IMR-90 (cell line): ENCODE measurements around the gene DNAH8. TPM values are rescaled to one million over a fixed set of nuclear protein-coding genes. Genes with fewer than 3 reads are reported as not detected.

Source experiments
- ATAC-seq: fragments of 200-7000 bp; cut with Tn5 transposase; 2 replicates; pipeline ENCODE4 v1.9.1; 2020; ENCODE audit warnings: low read depth, mild to moderate bottlenecking, moderate library complexity
- BruUV-seq: library from RNA; stranded (reverse); fragments of 400-500 nt; replicated peaks from 2 replicates; lab custom pipeline; 2021; lab: Mats Ljungman, UMichigan
- CTCF ChIA-PET: fragments of 300-600 bp; formaldehyde crosslinking; extraction: SDS; loops from one replicate; lab custom pipeline; 2021; ENCODE audit warnings: antibody characterized with exemption; lab: Yijun Ruan, JAX
- POLR2A ChIA-PET: fragments of 300-600 bp; sonication (Branson Sonifier 250); formaldehyde crosslinking; loops from one replicate; lab custom pipeline; 2022; ENCODE audit warnings: antibody characterized with exemption; ENCODE audit not compliant: unreplicated experiment; lab: Charles Lee
- DNase-seq: peaks from one replicate; pipeline ENCODE4 v3.0.0; 2013
- H2AFZ ChIP-seq: replicated peaks from 2 replicates; pipeline ENCODE3; 2013; ENCODE audit warnings: low read length, mild to moderate bottlenecking; ENCODE audit not compliant: poor library complexity
- H2AK5ac ChIP-seq: 2 replicates; pipeline ENCODE4 v1.6.1; 2013; ENCODE audit warnings: low read depth, low read length, inconsistent platforms
- H2AK9ac ChIP-seq: replicated peaks from 2 replicates; pipeline ENCODE3; 2013; ENCODE audit warnings: mild to moderate bottlenecking, low read depth, low read length, moderate library complexity; ENCODE audit not compliant: poor library complexity
- H2BK120ac ChIP-seq: 2 replicates; pipeline ENCODE4 v1.6.1; 2013; ENCODE audit warnings: low read depth, low read length, inconsistent platforms
- H2BK15ac ChIP-seq: 3 replicates; pipeline ENCODE4 v1.6.1; 2013; ENCODE audit warnings: low read depth, low read length, inconsistent platforms
- H2BK20ac ChIP-seq: 2 replicates; pipeline ENCODE4 v1.6.1; 2013; ENCODE audit warnings: low read depth, mild to moderate bottlenecking, inconsistent platforms, low read length, moderate library complexity
- H2BK5ac ChIP-seq: 2 replicates; pipeline ENCODE4 v1.6.1; 2013; ENCODE audit warnings: mild to moderate bottlenecking, low read depth, low read length, inconsistent platforms; ENCODE audit not compliant: poor library complexity, severe bottlenecking
- H3K14ac ChIP-seq: replicated peaks from 2 replicates; pipeline ENCODE4 v1.6.1; 2013; ENCODE audit warnings: low read depth, low read length, inconsistent platforms
- H3K18ac ChIP-seq: 2 replicates; pipeline ENCODE4 v1.6.1; 2013; ENCODE audit warnings: low read depth, low read length, control low read depth
- H3K23ac ChIP-seq: 2 replicates; pipeline ENCODE4 v1.6.1; 2013; ENCODE audit warnings: low read depth, low read length, inconsistent platforms
- H3K27ac ChIP-seq: 2 replicates; pipeline ENCODE4 v1.5.1; 2013; ENCODE audit warnings: mild to moderate bottlenecking, control low read depth, low read length; ENCODE audit not compliant: insufficient read depth
- H3K27me3 ChIP-seq: 2 replicates; pipeline ENCODE4 v1.6.1; 2013; ENCODE audit warnings: low read length; ENCODE audit not compliant: control insufficient read depth, insufficient read depth
- H3K36me3 ChIP-seq: 2 replicates; pipeline ENCODE4 v1.6.1; 2013; ENCODE audit warnings: low read length, mixed read lengths; ENCODE audit not compliant: control insufficient read depth, insufficient read depth
- H3K4ac ChIP-seq: 2 replicates; pipeline ENCODE4 v1.6.1; 2013; ENCODE audit warnings: low read depth, low read length, inconsistent platforms
- H3K4me1 ChIP-seq: 2 replicates; pipeline ENCODE4 v1.6.1; 2013; ENCODE audit warnings: low read length, mixed read lengths; ENCODE audit not compliant: control insufficient read depth, insufficient read depth
- H3K4me2 ChIP-seq: 2 replicates; pipeline ENCODE4 v1.6.1; 2013; ENCODE audit warnings: low read depth, mild to moderate bottlenecking, control low read depth, low read length, moderate library complexity
- H3K4me3 ChIP-seq: 2 replicates; pipeline ENCODE4 v1.5.1; 2013; ENCODE audit warnings: low read depth, mild to moderate bottlenecking, control low read depth, low read length, moderate library complexity; ENCODE audit not compliant: insufficient read depth
- H3K56ac ChIP-seq: 2 replicates; pipeline ENCODE4 v1.6.1; 2013; ENCODE audit warnings: low read length, inconsistent platforms; ENCODE audit not compliant: insufficient read depth; ENCODE audit errors: extremely low read depth
- H3K79me1 ChIP-seq, 2 experiments: 2 replicates each; pipeline ENCODE4 v1.6.1; 2013; ENCODE audit warnings: low read length in 2 of 2, inconsistent platforms in 1 of 2, low read depth in 1 of 2
- H3K9ac ChIP-seq: 2 replicates; pipeline ENCODE4 v1.6.1; 2013; ENCODE audit warnings: low read depth, low read length, control low read depth
- H3K9me1 ChIP-seq: 2 replicates; pipeline ENCODE4 v1.6.1; 2013; ENCODE audit warnings: low read length, inconsistent platforms; ENCODE audit not compliant: insufficient read depth
- H3K9me3 ChIP-seq: 2 replicates; pipeline ENCODE4 v1.6.1; 2013; ENCODE audit warnings: low read length; ENCODE audit not compliant: control insufficient read depth, insufficient read depth
- H4K20me1 ChIP-seq: 2 replicates; pipeline ENCODE4 v1.6.1; 2013; ENCODE audit warnings: low read length, inconsistent platforms; ENCODE audit not compliant: insufficient read depth
- H4K5ac ChIP-seq: 2 replicates; pipeline ENCODE4 v1.6.1; 2013; ENCODE audit warnings: mild to moderate bottlenecking, low read depth, low read length, control low read depth
- H4K8ac ChIP-seq, 2 experiments: 2 replicates each; pipeline ENCODE4 v1.6.1; 2013; ENCODE audit warnings: low read depth in 2 of 2, low read length in 2 of 2, control low read depth in 1 of 2, inconsistent platforms in 1 of 2
- H4K91ac ChIP-seq: 2 replicates; pipeline ENCODE4 v1.6.1; 2013; ENCODE audit warnings: low read depth, low read length, inconsistent platforms; ENCODE audit not compliant: insufficient read depth
- BHLHE40 ChIP-seq: fragments of 150-350 bp; IDR thresholded peaks from 2 replicates; pipeline ENCODE4 v1.6.1; 2016; ENCODE audit warnings: mild to moderate bottlenecking, low read depth, low read length
- CEBPB ChIP-seq: IDR thresholded peaks from 2 replicates; pipeline ENCODE4 v1.6.1; 2012; ENCODE audit warnings: low read depth, low read length, improper control_type of control experiment
- CHD1 ChIP-seq: IDR thresholded peaks from 2 replicates; pipeline ENCODE4 v1.6.1; 2012; ENCODE audit warnings: low read depth, low read length, improper control_type of control experiment
- ELK1 ChIP-seq: fragments of 150-350 bp; IDR thresholded peaks from 2 replicates; pipeline ENCODE4 v1.6.1; 2016; ENCODE audit warnings: low read depth, mild to moderate bottlenecking, low read length, moderate library complexity, borderline replicate concordance
- FOS ChIP-seq: fragments of 150-350 bp; IDR thresholded peaks from 2 replicates; pipeline ENCODE4 v1.6.1; 2016; ENCODE audit warnings: low read depth, low read length
- MAFK ChIP-seq: IDR thresholded peaks from 2 replicates; pipeline ENCODE4 v1.6.1; 2012; ENCODE audit warnings: low read depth, low read length, improper control_type of control experiment
- MXI1 ChIP-seq: IDR thresholded peaks from 2 replicates; pipeline ENCODE4 v1.6.1; 2012; ENCODE audit warnings: low read depth, mild to moderate bottlenecking, low read length, moderate library complexity, borderline replicate concordance
- POLR2A ChIP-seq: IDR thresholded peaks from 2 replicates; pipeline ENCODE4 v1.6.1; 2012; ENCODE audit warnings: mild to moderate bottlenecking, low read depth, low read length
- RAD21 ChIP-seq: IDR thresholded peaks from 2 replicates; pipeline ENCODE4 v1.6.1; 2012; ENCODE audit warnings: low read length, improper control_type of control experiment
- RFX5 ChIP-seq: IDR thresholded peaks from 2 replicates; pipeline ENCODE4 v1.8.0; 2012; ENCODE audit warnings: low read depth, mild to moderate bottlenecking, low read length, moderate library complexity
- SMC3 ChIP-seq: fragments of 150-350 bp; IDR thresholded peaks from 2 replicates; pipeline ENCODE4 v1.6.1; 2016; ENCODE audit warnings: low read depth, mild to moderate bottlenecking, antibody characterized with exemption, low read length, moderate library complexity
- USF2 ChIP-seq: fragments of 150-350 bp; IDR thresholded peaks from 2 replicates; pipeline ENCODE4 v1.6.1; 2017; ENCODE audit warnings: mild to moderate bottlenecking, antibody characterized with exemption, low read length, low read depth
- WGBS, 2 experiments: methylation state at CpG; one replicate each; pipeline versions ENCODE4 v1.1.5 to v1.1.7; 2013; ENCODE audit warnings: missing lambda C conversion rate in 2 of 2; ENCODE audit not compliant: insufficient read length in 1 of 2; ENCODE audit errors: extremely low coverage in 2 of 2; 5-methylcytosine and 5-hydroxymethylcytosine counted together
- dilution Hi-C: fragments of 300-500 bp; cut with HindIII; formaldehyde crosslinking; loops from one replicate; pipeline ENCODE4 v1.14.3; 2018; ENCODE audit warnings: low sequenced_read_pairs; ENCODE audit not compliant: unreplicated experiment
- in situ Hi-C: fragments of 300-500 bp; cut with MboI; formaldehyde crosslinking; loops from 3 replicates; pipeline ENCODE4 v1.14.3; 2019; ENCODE audit warnings: low sequenced_read_pairs, inconsistent platforms, mixed read lengths
- intact Hi-C: fragments of 100-400 bp; cut with micrococcal nuclease; formaldehyde crosslinking; loops from 2 replicates; pipeline ENCODE4 v1.10.0; 2022
- polyA plus RNA-seq, 3 experiments: library from polyadenylated mRNA; depleted of rRNA; stranded (reverse); fragments of >200 nt; gene quantifications; 2 replicates each; pipeline ENCODE4 v1.2.3, GENCODE V29; 2012; ENCODE audit warnings: low replicate concordance in 1 of 3
- total RNA-seq: library from RNA; depleted of rRNA; stranded (reverse); fragments of >200 nt; gene quantifications from 2 replicates; pipeline ENCODE4 v1.2.3, GENCODE V29; 2012

The DNAH8 gene
- total and polyA plus RNA-seq, 2 of the 4 experiments (the other 2 are of a cell fraction), result not detected

- Histone ChIP-seq H3K9ac (no peak overlapping the region), H4K20me1 (no peaks in the 10 kb centered on the region), H2AK9ac (no peak overlapping the region), H3K9me1 (no peaks in the 10 kb centered on the region), H4K8ac (no peak overlapping the region), H3K79me1 (no peaks in the 10 kb centered on the region), H4K91ac (no peak overlapping the region), H2BK20ac (no peak overlapping the region), H3K4me1 (no peaks in the 10 kb centered on the region), H3K4ac (no peak overlapping the region), H2AK5ac (no peak overlapping the region), H3K27me3 (no peaks in the 10 kb centered on the region), H2BK5ac (no peak overlapping the region), H3K4me3 (no peak overlapping the region), H2AFZ (no peak overlapping the region), H3K9me3 (no peaks in the 10 kb centered on the region), H2BK15ac (no peak overlapping the region), H3K4me2 (no peak overlapping the region), H3K36me3 (no peaks in the 10 kb centered on the region), H3K23ac (no peak overlapping the region), H3K18ac (no peak overlapping the region), H2BK120ac (no peak overlapping the region), H3K56ac (no peak overlapping the region), H4K5ac (no peak overlapping the region), H3K14ac (no peak overlapping the region), H3K27ac (no peak overlapping the region)
- ChIA-PET CTCF (no interaction called here), POLR2A (no interaction called here)
- intact Hi-C loops (no loop called here), in situ Hi-C loops (loop anchor here (10.0 kb wide), 1 partner anchor 329 kb away; no protein-coding TSS in a partner anchor), dilution Hi-C loops (no loop called here)
- DNase-seq, result no peak
- no CpG with 5 or more reads among the region's 2 CpGs for WGBS, 2 experiments
- BruUV-seq, result no TSS peak
- no peak for TF ChIP-seq CEBPB
- TF ChIP-seq MXI1, result no peak
- no peak for TF ChIP-seq ELK1
- no peak for TF ChIP-seq FOS
- no peak for TF ChIP-seq MAFK
- no peak for TF ChIP-seq RFX5
- no peak for TF ChIP-seq CHD1
- TF ChIP-seq POLR2A, result no peak
- no peak for TF ChIP-seq RAD21
- no peak for TF ChIP-seq BHLHE40
- TF ChIP-seq USF2, result no peak
- no peak for TF ChIP-seq SMC3
- no peak for ATAC-seq
Measured at GRCh38 chr6:38975621-38976049, 260.5 kb downstream of the DNAH8 start.
